ENCODE data around the gene MOB3B.

MOB3B gene

DNA sequence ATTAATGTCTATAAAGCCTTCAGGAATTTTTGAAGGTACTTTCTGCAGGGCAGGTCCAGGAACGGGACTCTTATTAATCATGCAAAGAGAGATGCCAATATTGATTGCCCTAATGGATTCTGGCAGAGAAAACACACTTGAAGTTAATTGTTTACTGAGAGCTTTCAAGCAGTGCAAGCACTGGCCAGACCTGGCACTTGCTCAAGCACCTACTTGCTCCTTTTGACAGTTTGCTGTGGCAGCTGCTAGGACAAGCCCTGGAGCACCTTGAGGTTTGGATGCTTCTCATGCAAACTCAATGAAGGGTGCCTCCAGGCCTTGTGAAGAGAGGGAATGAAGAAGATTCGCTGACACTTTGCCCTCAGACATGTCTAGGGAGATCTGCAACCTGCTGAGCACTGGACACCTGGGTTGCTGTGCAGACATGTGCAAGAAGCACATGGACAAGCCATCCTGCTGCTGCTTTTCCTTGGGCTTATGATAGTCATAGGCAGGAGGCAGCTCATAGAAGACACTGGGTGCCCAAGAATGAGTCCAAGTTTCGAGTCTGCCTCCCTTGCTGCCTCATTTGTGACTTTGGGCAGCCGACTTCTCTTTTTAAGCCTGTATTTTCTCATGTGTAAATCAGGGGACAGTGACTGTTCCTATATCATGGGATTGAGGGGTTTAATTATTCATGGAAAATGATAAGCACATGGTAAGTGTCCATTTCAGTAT, 143.8 kb downstream of the MOB3B start:
- DNase-seq = peak; percentile 56

GRCh38 chr9:27384262-27385014, 145.2 kb downstream of the MOB3B start:
- DNase-seq = no peak

- DNase-seq = peak; percentile 18
Observed at GRCh38 chr9:27383524-27383923, 146.1 kb downstream of the MOB3B start.

GRCh38 chr9:27382975-27383374, 146.6 kb downstream of the MOB3B start:
- DNase-seq = no peak

DNA sequence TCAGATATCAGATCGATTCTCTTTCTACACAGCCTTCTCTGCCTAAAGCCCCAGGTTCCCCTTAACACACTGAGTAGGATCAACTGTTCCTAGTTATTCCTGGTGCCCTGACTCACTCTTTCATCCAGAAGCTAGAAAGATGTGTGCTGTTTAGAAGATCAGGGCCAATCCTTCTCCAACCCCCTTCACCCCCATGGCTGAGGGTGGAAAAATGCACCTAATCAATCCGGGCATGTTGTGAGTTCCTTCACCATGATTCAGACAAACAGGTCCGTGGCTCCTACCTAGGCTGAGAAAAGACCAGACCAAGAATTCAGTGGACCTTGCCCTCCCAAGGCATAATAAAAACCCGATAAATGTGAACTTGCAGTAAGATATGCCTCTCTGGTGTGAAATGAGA, 147.3 kb downstream of the MOB3B start:
- DNase-seq = no peak

DNA sequence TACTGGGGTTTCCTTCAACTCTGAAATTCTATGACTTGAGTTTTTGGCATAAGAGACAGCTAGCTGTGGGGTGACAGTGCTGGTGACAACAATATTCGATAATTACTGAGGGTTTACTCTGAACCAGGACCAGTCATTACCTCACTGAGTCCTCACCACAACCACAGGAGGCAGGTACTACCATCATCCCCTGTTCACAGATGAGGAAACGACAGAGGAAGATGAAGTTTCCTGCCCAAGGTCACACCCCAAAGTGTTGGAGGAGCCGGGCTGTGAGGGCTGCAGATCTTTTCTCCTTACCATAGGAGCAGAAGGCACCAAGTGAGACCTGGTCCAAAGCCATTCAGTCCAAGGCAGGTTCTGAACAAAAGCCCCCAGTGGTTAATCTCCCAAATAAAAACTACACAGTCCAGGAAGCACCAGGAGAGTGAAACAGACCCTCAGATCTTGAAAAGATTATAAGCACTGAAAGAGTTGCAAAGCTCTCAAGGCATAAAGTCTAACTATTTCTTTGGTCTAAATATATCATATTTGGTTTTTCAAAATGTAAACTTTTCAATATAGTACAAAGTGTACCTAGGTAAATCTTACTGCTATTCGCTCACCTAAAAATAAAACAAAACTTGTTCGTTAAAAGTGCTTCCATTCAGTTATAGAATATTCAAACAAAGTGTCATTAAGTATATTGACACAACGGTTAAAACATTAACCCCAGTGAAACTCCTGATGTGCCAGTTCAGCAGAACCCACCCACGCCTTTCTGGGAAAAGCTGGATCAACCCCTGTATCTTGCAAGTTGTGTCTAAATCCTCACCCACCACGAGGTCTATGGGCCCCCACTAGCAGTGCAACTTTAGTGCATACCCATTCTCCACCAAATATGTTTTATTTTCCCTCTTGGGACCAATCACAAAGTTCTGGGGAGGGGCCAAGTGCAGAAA, 150.0 kb downstream of the MOB3B start:
- no peak for DNase-seq

DNA sequence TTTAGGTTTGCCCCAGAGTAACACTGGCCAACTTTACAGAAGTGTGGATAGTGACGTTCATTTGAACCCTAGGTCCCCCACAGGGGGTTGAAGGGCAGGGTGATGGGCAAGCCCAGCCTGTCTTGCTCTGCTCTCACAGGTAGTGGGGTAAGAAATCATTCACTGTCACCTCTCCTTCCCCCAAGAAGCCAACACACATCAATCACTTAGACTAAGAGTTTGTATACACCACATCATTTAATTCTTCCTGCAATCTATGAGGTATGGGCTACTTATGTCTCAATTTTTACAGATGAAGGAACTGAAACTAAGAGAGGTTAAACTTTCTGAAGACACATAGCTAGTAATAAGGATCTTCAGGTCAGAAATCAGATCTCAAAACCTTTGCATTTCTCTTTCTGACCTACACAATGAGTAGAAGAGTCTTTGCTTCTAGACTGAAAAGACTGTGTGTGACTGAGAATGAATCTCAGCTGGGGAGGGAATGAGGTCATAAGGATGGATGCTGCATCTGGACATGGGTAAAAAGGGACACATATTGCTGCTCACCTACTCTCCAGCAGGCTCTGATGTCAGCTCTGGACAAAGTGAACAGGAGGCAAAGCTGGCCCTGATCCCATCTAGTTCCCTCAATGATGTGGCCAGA, 151.7 kb downstream of the MOB3B start:
- DNase-seq = no peak

DNA sequence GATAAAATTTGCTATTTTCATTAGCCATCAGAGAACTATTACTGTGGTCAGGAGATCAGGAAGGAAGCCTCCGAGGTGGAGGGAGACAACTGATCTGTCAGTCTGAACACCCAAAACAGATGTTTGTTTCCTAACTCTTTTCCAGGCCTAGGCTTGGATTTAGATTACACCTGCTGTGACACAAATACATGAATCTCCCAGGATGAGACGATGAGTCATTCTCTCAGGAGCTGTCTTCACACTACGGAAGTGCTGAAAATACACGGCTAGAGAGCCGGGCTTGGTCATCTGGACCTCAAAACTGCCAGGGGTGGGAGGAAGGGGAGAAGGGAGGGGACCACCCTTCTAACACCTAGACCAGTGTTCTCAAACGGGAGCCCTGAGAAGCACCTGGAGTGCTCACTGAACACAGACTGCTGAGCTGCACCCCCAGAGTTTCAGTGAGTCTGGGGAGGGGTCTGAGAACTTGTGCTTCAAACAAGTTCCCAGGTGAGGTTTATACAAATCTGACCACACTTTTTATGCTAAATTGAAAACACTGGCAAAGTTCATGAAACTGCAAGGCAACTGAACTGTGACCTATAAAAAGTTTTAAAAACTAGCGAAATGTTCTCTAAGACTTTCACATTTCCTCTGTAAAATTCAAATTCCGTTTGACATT, 152.3 kb downstream of the MOB3B start:
- DNase-seq = peak; percentile 55

GRCh38 chr9:27373851-27374250, 155.8 kb downstream of the MOB3B start:
- no peak for DNase-seq

DNA sequence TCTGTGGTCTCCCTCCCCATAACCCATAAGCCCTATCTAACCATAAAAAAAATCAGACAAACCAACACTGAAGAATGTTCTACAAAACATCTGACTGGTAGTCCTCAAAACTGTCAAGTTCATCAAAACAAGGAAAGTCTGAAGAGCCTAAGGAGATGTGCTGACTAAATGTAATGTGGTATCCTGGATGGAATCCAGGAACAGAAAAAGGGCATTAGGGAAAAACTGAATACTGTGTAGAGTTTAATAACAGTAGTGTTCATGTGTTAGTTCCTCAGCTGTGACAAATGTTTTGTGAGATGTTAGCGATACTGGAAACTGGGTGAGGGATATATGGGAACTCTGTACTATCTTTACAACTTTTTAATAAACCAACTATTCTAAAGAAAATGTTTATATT, 157.0 kb downstream of the MOB3B start:
- no peak for DNase-seq

DNA sequence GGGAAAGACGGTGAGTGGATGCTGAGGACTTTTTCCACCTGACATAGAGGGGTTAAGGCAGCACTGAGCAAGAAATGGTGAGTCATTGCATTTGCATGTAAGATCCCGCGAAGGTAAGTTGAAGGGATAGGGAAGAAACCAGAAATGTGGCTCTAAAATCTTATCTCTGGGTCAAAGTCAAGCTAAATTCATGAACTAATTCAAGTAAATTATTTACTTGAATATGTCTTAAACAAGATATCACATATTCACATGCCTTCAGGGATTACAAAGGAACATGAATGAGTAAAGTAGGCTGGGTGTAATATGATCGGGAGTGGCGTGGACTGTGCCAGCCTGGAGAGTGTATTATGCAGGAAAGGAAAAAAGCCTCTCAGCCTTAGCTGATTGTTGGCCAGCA, 158.2 kb downstream of the MOB3B start:
- no peak for DNase-seq

- DNase-seq = no peak
Observed at GRCh38 chr9:27369591-27369990, 160.0 kb downstream of the MOB3B start.

- no peak for DNase-seq
Observed at GRCh38 chr9:27368316-27368985, 161.2 kb downstream of the MOB3B start.

DNA sequence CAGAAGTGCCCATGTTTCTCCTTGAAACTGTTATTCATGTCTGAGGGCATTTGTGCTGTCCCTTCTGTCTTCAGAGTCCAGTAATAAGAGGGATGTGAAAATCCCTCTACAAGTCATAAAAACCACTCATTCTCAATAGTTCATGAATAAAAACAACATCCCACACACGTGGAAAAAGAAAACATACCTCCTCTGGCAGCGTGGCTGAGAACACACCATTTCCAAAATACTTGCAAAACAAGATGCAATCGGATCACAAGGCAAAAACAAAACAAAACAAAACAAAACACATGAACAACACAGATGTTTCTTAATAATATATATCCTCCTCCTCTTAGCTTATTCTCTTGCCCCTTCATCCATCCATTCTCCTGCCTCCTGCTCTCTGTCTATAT, 161.7 kb downstream of the MOB3B start:
- DNase-seq = no peak

DNA sequence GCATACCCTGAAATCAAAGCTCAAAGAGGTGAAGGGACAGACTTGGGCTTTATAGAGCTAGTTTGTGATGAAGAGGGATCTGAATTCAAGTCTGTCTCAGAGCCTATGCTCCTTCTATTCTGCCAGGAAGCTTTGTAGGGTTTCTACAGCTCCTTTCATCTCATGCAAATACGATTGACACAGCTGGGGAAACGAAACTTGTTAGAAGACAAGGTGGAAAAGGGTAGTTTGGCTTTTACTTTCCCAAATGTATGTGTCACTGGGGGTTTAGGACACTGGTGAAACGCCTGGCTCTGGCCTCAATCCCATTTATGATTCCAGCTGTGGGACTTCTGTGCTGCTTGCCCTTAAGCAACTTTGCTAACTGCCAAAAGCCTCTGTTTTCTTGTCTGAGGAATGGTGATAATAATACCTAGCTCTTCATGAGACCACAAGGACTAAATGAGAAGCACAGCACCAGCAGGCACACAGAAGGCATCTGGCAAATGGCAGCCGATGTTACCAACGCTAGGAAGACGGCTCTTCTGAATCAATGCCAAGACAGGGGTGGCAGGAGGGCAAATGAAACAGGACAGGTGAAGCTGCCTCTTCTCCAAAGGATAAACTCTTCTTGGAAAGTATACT, 162.3 kb downstream of the MOB3B start:
- no peak for DNase-seq

DNA sequence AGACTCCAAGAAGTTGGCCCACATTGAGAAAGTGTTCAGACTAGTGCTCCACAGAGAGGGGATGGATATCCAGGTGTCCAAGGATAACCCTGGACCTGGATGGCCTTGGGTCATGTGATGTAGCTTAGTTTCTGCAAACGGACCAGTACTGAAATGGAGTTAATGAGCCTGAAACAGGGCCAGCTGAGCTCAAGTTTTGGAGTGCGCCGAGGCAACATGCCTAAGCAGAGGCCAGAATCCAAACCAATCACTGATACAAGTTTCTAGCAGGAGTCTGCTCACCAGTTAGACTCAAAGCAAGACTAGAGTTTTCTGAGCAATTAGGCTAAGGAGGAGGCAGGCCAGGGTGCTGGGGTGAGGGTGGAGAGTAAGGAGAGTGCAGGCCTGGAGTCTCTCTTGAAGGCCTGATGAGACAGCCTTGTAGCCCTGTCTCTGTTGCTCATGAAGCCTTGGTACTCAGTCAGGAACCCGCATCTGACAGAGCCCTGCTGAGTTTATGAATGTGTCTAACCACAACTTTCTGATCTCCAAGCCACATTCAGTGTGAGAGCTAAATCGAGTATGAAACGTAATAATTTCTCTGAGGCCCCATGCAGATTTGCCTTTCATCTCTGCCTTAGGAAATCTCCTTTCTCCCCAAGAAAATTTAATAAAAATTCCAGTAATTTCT, 163.8 kb downstream of the MOB3B start:
- DNase-seq = no peak

- DNase-seq = peak; percentile 79
Observed at GRCh38 chr9:27362447-27363210, 167.0 kb downstream of the MOB3B start.

- no peak for DNase-seq
Observed at GRCh38 chr9:27361492-27361891, 168.1 kb downstream of the MOB3B start.

- DNase-seq = no peak
Observed at GRCh38 chr9:27359763-27360162, 169.9 kb downstream of the MOB3B start.

GRCh38 chr9:27358007-27358406, 171.6 kb downstream of the MOB3B start:
- DNase-seq = no peak
